GM21390 (cell line): ENCODE results near the gene SRRM4.

Experiments
- ATAC-seq: cut with Tn5 transposase; IDR thresholded peaks from one replicate; pipeline ENCODE4 v1.9.1; 2021; ENCODE audit not compliant: unreplicated experiment

The SRRM4 gene, protein sequence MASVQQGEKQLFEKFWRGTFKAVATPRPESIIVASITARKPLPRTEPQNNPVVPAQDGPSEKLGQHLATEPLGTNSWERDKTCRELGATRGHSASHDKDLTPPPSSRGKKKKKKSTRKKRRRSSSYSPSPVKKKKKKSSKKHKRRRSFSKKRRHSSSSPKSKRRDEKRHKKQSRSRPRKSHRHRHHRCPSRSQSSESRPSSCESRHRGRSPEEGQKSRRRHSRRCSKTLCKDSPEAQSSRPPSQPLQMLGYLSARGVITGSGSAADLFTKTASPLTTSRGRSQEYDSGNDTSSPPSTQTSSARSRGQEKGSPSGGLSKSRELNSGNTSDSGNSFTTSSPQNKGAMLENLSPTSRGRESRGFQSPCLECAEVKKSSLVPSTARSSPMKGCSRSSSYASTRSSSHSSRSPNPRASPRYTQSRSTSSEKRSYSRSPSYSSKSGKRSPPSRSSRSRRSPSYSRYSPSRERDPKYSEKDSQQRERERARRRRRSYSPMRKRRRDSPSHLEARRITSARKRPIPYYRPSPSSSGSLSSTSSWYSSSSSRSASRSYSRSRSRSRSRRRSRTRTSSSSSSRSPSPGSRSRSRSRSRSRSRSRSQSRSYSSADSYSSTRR

DNA sequence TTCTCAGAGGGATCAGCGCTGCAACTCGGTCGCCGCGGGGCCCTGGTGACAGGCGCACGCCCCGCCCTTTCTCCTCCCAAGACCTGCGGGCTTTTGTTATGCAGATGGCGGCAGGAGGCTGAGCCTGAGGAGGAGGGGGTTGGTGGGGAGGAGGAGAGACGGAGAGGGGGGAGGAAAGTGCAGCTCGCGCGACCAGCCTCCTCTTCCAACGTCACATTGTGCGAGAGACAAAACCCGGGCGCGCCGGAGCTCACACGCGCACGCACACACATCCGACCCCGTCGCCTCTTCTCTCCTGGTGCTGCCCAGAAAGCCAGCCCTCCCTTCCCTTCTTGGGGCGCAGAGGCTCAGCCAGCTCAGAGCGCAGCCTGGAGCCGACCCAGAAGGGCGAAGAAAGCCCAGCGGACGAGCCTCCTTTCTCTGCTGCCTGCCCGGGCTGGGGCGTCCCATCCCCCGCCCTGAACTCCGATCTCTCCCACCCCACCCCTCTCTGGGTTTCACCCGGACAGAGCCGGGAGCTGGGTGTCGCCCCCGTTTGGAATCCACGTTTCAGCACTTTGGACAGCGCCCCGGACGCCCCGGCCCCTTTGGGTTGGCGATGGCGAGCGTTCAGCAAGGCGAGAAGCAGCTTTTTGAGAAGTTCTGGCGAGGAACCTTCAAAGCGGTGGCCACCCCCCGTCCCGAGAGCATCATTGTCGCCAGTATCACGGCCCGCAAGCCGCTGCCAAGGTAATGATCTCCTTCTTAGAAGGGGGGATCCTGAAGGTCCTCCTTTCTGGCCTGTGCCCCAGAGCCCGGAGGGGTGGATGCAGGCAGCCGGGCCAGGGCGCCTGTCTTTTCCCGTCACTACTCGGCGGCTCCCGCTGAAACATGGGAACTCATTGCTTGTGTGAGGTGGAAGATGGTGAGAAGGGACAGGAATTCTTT lies at the start of gene SRRM4:
SRRM4 (plus strand) TSS at position 257 of the 927 bp plus-strand sequence; CDS start at position 599, 342 bp downstream.
- no peak for ATAC-seq

DNA sequence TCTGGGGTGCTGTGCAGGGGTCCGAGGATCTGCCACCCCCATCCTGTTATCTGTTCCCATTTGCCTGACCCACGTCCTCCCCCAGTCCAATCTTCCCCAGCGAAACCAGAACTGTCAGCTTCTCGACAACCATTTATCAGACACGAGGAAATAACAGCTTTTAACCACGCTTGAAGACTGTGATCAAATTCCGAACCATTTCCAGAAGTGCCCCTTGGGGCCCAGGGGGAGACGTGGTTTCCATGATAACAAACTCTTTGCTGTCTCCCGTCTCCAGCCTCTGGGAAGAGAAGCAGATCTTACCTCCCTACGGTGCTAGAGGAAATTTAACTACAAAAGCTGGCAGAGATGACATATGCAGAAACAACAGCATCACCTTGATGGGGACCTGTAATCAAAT lies 35.1 kb upstream of the SRRM4 start:
- no peak for ATAC-seq

- no peak for ATAC-seq
Measured at GRCh38 chr12:118958520-118958919, 22.8 kb upstream of the SRRM4 start.

- ATAC-seq, result no peak
Measured at GRCh38 chr12:118959348-118959747, 22.0 kb upstream of the SRRM4 start.

GRCh38 chr12:118959985-118960560 lies 21.3 kb upstream of the SRRM4 start:
- ATAC-seq, result no peak

DNA sequence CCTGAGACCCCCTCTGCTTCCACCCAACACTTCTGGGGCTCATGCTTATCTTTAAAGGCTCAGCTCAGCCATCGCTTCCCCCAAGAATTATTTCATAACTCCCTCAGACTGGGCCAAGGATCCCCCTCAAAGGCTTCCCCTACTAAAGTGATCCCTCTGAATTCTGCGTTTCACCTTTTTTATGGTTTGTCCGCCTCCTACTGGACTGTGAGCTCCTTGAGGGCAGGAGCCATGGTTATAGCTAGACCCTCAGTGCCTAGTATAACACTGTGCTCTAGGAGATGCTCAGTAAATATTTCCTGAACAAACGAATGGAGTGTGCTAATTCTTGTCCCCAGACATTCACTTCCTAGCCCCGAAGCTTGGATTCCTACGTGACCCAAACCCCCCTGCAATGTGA lies 20.5 kb upstream of the SRRM4 start:
- no peak for ATAC-seq

GRCh38 chr12:118964988-118965387 lies 16.4 kb upstream of the SRRM4 start:
- ATAC-seq, result no peak

- no peak for ATAC-seq
Measured at GRCh38 chr12:118970856-118971255, 10.5 kb upstream of the SRRM4 start.

GRCh38 chr12:118972982-118973381 lies 8.4 kb upstream of the SRRM4 start:
- no peak for ATAC-seq

- ATAC-seq, result peak; percentile 57
Measured at GRCh38 chr12:118979763-118980406, 1.5 kb upstream of the SRRM4 start.

GRCh38 chr12:118980407-118981014 lies 830 bp upstream of the SRRM4 start:
- ATAC-seq, result no peak

GRCh38 chr12:118982302-118982701 lies 961 bp downstream of the SRRM4 start:
- no peak for ATAC-seq

- ATAC-seq, result no peak
Measured at GRCh38 chr12:118982984-118983761, 1.8 kb downstream of the SRRM4 start.

DNA sequence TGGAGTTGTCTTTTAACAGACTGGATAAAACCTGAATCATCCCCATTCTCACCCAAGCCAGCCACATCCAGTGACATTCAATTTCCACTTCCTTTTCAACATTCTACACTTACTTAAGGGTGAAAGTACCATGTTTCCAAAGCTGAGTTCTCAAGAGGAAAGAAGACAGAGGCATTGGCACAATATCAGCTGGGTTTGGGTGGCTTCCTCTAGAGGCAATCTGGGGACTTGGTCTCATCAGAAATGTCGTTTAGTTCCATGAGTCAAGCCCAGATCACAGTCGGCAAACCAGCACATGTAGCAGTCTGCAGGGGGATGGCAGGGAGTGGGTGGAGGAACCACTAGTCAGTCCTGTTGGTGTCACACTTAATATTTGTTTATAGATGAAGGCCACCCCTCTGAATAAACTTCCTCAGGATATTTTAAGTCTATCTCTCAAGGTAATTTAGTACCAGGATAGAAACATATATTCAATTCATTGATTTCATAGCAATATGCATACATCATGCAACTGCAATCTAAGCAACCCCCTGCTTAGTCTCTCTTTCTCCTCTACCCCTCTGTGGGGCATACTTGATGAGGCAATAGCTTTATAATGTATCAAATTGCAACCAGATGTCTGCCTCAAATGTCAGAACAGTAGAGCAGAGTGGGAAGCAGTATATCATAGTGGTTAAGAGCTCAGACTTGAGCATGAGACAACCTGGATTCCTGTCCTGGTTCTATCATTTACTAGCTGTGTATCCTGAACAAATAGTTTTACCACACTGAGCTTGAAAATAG lies 3.0 kb downstream of the SRRM4 start:
- no peak for ATAC-seq

DNA sequence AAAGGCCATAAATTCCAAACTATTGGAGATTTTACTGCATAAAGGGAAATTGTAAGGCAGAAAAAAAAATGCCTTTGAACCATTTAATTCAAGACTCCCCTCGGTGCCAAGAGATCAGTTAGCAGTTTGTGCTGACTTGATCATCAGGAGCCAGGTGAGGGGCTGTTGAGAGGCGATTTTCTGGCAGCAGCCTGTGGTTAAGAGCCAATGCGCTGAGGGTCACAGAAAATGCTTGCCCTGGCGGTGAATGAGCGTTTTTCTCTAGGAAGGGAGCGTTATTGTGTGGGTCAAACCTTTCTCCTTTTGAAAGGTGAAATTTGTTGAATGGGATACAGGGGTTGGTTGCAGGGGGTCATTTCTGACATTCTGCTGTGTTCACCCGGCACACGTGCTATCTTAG lies 4.7 kb downstream of the SRRM4 start:
- ATAC-seq, result no peak

GRCh38 chr12:118999107-118999506 lies 17.8 kb downstream of the SRRM4 start:
- no peak for ATAC-seq

DNA sequence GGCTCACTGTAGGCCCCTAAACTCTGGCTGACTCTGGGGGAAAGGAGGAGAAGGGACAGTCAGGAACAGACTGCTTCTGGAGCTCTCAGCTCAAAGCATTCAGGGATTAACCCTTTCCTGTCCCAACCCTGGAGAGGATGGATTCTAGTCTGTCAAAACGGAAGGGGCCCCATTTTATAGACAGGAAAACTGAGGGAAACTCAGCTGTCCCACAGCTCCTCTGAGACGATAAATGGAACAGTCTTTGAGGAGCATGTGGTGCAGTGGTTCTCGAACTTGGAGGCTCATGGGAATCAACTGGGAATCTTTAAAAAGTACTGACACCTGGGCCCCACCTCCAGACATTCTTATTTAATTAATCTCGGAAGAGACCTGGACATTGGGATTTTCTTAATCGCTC lies 23.7 kb downstream of the SRRM4 start:
- ATAC-seq, result no peak

GRCh38 chr12:119005913-119006312 lies 24.6 kb downstream of the SRRM4 start:
- ATAC-seq, result no peak

GRCh38 chr12:119006746-119007145 lies 25.4 kb downstream of the SRRM4 start:
- ATAC-seq, result no peak
